Parathyroid adenoma (tissue), 2 donors: Measurements from ENCODE around the gene KIAA0586.

ENCODE experiments used
- H2AFZ ChIP-seq: fragments of 300-600 bp; sonication (generic); one replicate; pipeline ENCODE4 v1.7.0; 2017; ENCODE audit warnings: antibody characterized with exemption, mild to moderate bottlenecking
- H3K27ac ChIP-seq: fragments of 300-600 bp; sonication (generic); one replicate; pipeline ENCODE4 v1.7.0; 2017
- H3K27me3 ChIP-seq: fragments of 300-600 bp; sonication (generic); one replicate; pipeline ENCODE4 v1.7.0; 2017; ENCODE audit warnings: low read length; ENCODE audit not compliant: control insufficient read depth, insufficient read depth
- H3K36me3 ChIP-seq: fragments of 300-600 bp; sonication (generic); one replicate; pipeline ENCODE4 v1.7.0; 2017; ENCODE audit warnings: low read length; ENCODE audit not compliant: control insufficient read depth, insufficient read depth
- H3K4me1 ChIP-seq: fragments of 300-600 bp; sonication (generic); one replicate; pipeline ENCODE4 v1.7.0; 2017; ENCODE audit warnings: control low read depth
- H3K4me2 ChIP-seq: fragments of 300-600 bp; sonication (generic); one replicate; pipeline ENCODE4 v1.7.0; 2017; ENCODE audit warnings: low read length
- H3K4me3 ChIP-seq: fragments of 300-600 bp; sonication (generic); one replicate; pipeline ENCODE4 v1.7.0; 2017; ENCODE audit warnings: low read depth, low read length
- H3K79me2 ChIP-seq: fragments of 300-600 bp; sonication (generic); one replicate; pipeline ENCODE4 v1.7.0; 2017; ENCODE audit warnings: control low read depth
- H3K9ac ChIP-seq: fragments of 300-600 bp; sonication (generic); one replicate; pipeline ENCODE4 v1.7.0; 2017; ENCODE audit warnings: mild to moderate bottlenecking
- H3K9me3 ChIP-seq: fragments of 300-600 bp; sonication (generic); one replicate; pipeline ENCODE4 v1.7.0; 2017; ENCODE audit warnings: low read length; ENCODE audit not compliant: control insufficient read depth
- CTCF ChIP-seq: fragments of 300-600 bp; sonication (generic); IDR thresholded peaks from one replicate; pipeline ENCODE4 v1.7.0; 2017; ENCODE audit warnings: antibody characterized with exemption, mild to moderate bottlenecking
- donor health status: primary hyperparathyroidism.

Gene KIAA0586

DNA sequence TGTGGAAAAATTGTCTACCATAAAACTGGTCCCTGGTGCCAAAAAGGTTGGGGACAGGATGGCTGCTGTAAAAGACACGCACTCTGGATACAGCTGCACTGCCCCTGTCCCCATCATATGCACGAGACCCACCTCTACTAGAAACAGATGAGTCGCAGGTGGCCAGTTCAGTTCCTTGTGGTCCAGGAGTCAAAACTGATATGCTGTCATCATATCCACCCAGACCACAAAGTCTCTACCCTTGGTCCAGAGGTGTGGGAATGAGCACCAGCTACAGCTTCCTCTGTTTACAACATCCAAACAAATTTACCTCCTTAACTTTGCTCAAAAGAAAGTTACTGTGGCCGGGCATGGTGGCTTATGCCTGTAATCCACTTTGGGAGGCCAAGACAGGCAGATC, 166.5 kb downstream of the KIAA0586 start:
- Histone ChIP-seq H3K4me3 (no peak overlapping the region), H3K27me3 (no peaks in the 10 kb centered on the region), H3K79me2 (no peaks in the 10 kb centered on the region), H3K4me2 (no peak overlapping the region), H3K27ac (no peak overlapping the region), H2AFZ (no peak overlapping the region), H3K9ac (no peak overlapping the region), H3K4me1 (no peaks in the 10 kb centered on the region), H3K36me3 (no peaks in the 10 kb centered on the region), H3K9me3 (no peaks in the 10 kb centered on the region)
- no peak for TF ChIP-seq CTCF

- Histone ChIP-seq H3K4me2 (no peak overlapping the region), H3K4me3 (no peak overlapping the region), H3K27ac (no peak overlapping the region), H3K36me3 (no peaks in the 10 kb centered on the region), H3K27me3 (no peaks in the 10 kb centered on the region), H3K4me1 (no peaks in the 10 kb centered on the region), H3K79me2 (no peaks in the 10 kb centered on the region), H3K9ac (no peak overlapping the region), H3K9me3 (no peaks in the 10 kb centered on the region), H2AFZ (no peak overlapping the region)
- no peak for TF ChIP-seq CTCF
Measured at GRCh38 chr14:58597041-58597440, 169.5 kb downstream of the KIAA0586 start.

GRCh38 chr14:58598028-58598803, 170.7 kb downstream of the KIAA0586 start:
- Histone ChIP-seq H3K9me3 (no peaks in the 10 kb centered on the region), H3K27me3 (no peaks in the 10 kb centered on the region), H3K36me3 (no peaks in the 10 kb centered on the region), H3K27ac (no peak overlapping the region), H2AFZ (no peak overlapping the region), H3K4me2 (no peak overlapping the region), H3K9ac (no peak overlapping the region), H3K4me3 (no peak overlapping the region), H3K79me2 (no peaks in the 10 kb centered on the region), H3K4me1 (no peaks in the 10 kb centered on the region)
- TF ChIP-seq CTCF: no peak

DNA sequence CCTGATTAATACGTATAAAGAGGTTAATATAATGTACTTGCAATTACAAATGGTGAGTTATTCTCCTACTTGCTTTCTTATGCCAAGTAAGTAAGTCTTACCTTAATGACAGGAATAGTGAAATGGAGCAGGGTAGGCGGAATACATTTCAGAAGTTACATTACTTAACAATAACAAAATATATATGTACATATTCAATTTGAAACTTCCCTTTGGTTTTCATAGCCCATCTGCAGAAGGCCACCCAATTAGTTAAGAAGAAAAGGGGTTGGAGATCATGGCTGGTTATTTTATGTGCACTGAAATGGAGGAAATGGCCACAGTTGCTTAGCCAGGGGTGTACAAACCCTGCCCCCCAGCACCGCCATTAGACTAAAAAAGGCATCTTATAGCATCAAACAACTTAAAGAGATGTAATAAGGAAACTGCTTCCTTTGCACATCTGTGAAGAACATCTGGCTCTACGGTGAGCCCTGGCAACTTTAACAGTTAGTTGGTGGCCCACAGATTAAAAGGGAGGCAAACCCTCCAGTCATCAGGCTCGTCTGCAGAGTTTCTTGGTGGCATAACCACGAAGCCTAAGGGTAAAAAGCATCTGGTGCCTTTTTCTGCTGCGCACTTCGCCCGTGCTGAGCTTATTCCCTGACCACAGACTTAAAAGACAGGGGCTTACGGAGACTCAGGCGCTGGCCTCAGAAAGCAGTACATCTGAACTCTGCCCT, 171.4 kb downstream of the KIAA0586 start:
- H3K27me3 ChIP-seq: no peaks in the 10 kb centered on the region
- TF ChIP-seq CTCF: no peak
- H3K4me2 ChIP-seq: no peak overlapping the region
- no peaks in the 10 kb centered on the region for H3K79me2 ChIP-seq
- H3K27ac ChIP-seq: no peak overlapping the region
- H2AFZ ChIP-seq: no peak overlapping the region
- H3K9me3 ChIP-seq: no peaks in the 10 kb centered on the region
- no peaks in the 10 kb centered on the region for H3K4me1 ChIP-seq
- H3K9ac ChIP-seq: no peak overlapping the region
- H3K4me3 ChIP-seq: no peak overlapping the region
- no peaks in the 10 kb centered on the region for H3K36me3 ChIP-seq
